H1 (cell line): ENCODE measurements around the gene SYK.

Source experiments
- CREB1 ChIP-seq: IDR thresholded peaks from 2 replicates; pipeline ENCODE4 v1.6.1; 2012; ENCODE audit warnings: inconsistent platforms
- CTBP2 ChIP-seq: IDR thresholded peaks from 2 replicates; pipeline ENCODE4 v1.7.0; 2011; ENCODE audit warnings: borderline replicate concordance, mild to moderate bottlenecking, moderate library complexity, mixed read lengths, low read length; ENCODE audit not compliant: insufficient read depth, insufficient read length
- CTCF ChIP-seq, 3 experiments: IDR thresholded peaks; 1 replicate in 2 of 3; 2 replicates in 1 of 3; pipeline versions ENCODE4 v1.5.1 to v1.6.1; 2011; ENCODE audit warnings: low read length in 3 of 3, mild to moderate bottlenecking in 3 of 3, inconsistent platforms in 2 of 3, low read depth in 1 of 3, moderate library complexity in 1 of 3; ENCODE audit not compliant: insufficient read depth in 1 of 3; ENCODE audit errors: control extremely low read depth in 1 of 3
- E2F6 ChIP-seq: IDR thresholded peaks from 2 replicates; pipeline ENCODE4 v1.6.1; 2012; ENCODE audit warnings: inconsistent platforms
- EP300 ChIP-seq, 2 experiments: IDR thresholded peaks; 1 replicate in 1 of 2; 2 replicates in 1 of 2; pipeline ENCODE4 v1.6.1; 2011 to 2012; ENCODE audit warnings: low read depth in 2 of 2, low read length in 2 of 2, mild to moderate bottlenecking in 2 of 2, borderline replicate concordance in 1 of 2, inconsistent platforms in 1 of 2, moderate library complexity in 1 of 2
- EZH2 ChIP-seq: fragments of 200-600 bp; sonication (generic); IDR thresholded peaks from 2 replicates; pipeline ENCODE4 v1.7.1; 2012; ENCODE audit warnings: low read depth, mild to moderate bottlenecking, moderate library complexity, low read length, inconsistent platforms; ENCODE audit not compliant: severe bottlenecking
- JUND ChIP-seq: IDR thresholded peaks from 2 replicates; pipeline ENCODE4 v1.6.1; 2011; ENCODE audit warnings: mild to moderate bottlenecking, improper control_type of control experiment, low read length
- NRF1 ChIP-seq: IDR thresholded peaks from 2 replicates; pipeline ENCODE4 v1.6.1; 2011; ENCODE audit warnings: mild to moderate bottlenecking, low read depth, low read length, improper control_type of control experiment
- POLR2A ChIP-seq, 2 experiments: IDR thresholded peaks; 1 replicate in 1 of 2; 2 replicates in 1 of 2; pipeline ENCODE4 v1.6.1; 2011; ENCODE audit warnings: low read depth in 2 of 2, low read length in 2 of 2, mild to moderate bottlenecking in 2 of 2; ENCODE audit errors: control extremely low read depth in 1 of 2
- RXRA ChIP-seq: IDR thresholded peaks from 2 replicates; pipeline ENCODE4 v1.6.1; 2011; ENCODE audit warnings: low read depth, mild to moderate bottlenecking, low read length, moderate library complexity; ENCODE audit not compliant: insufficient read depth
- SIX5 ChIP-seq: IDR thresholded peaks from 2 replicates; pipeline ENCODE4 v1.6.1; 2011; ENCODE audit warnings: mild to moderate bottlenecking, low read depth, low read length
- SRF ChIP-seq: IDR thresholded peaks from 2 replicates; pipeline ENCODE4 v1.6.1; 2011; ENCODE audit warnings: mild to moderate bottlenecking, low read depth, low read length, moderate library complexity
- TAF7 ChIP-seq: optimal IDR thresholded peaks from 2 replicates; pipeline ENCODE3; 2011; ENCODE audit warnings: low read depth, mild to moderate bottlenecking, inconsistent platforms, low read length, moderate library complexity, borderline replicate concordance
- TCF12 ChIP-seq: IDR thresholded peaks from 2 replicates; pipeline ENCODE4 v1.6.1; 2011; ENCODE audit warnings: low read depth, mild to moderate bottlenecking, low read length

- no peak for TF ChIP-seq TAF7
- no peak for TF ChIP-seq CTBP2
- no peak for TF ChIP-seq CTCF (IDR thresholded peaks at IDR 0.05; ENCODE audit: control extremely low read depth in 1 of 3, insufficient read depth in 1 of 3, low read depth in 1 of 3, low read length in 3 of 3)
- TF ChIP-seq POLR2A (IDR thresholded peaks at IDR 0.05; ENCODE audit: control extremely low read depth in 1 of 2, low read depth in 2 of 2, low read length in 2 of 2), result no peak
- no peak for TF ChIP-seq JUND
- TF ChIP-seq RXRA, result no peak
- TF ChIP-seq EP300 (IDR thresholded peaks at IDR 0.05; ENCODE audit: borderline replicate concordance in 1 of 2, low read depth in 2 of 2, low read length in 2 of 2), result no peak
- no peak for TF ChIP-seq TCF12
- no peak for TF ChIP-seq CREB1
- no peak for TF ChIP-seq SRF
- no peak for TF ChIP-seq NRF1
- no peak for TF ChIP-seq SIX5
- TF ChIP-seq EZH2, result no peak
- TF ChIP-seq E2F6, result no peak
Observed at GRCh38 chr9:90940280-90940679, 138.7 kb downstream of the SYK start.
